HL-60/S4 (cell line): Measurements from ENCODE around the gene RORB.

Experiments
- in situ Hi-C: fragments of 300-500 bp; cut with MboI; formaldehyde crosslinking; loops from 2 replicates; pipeline ENCODE4 v1.14.3; 2022; ENCODE audit warnings: low sequenced_read_pairs

The RORB gene

GRCh38 chr9:74496819-74497747 lies at the start of gene RORB:
TSS of gene RORB (plus strand) at chr9:74497335. CDS start at chr9:74497977, 642 bp downstream.
- in situ Hi-C loops: no loop called here

- in situ Hi-C loops: no loop called here
Measured at GRCh38 chr9:74447451-74448193, 49.5 kb upstream of the RORB start.

- in situ Hi-C loops: no loop called here
Measured at GRCh38 chr9:74449060-74449459, 48.1 kb upstream of the RORB start.

- in situ Hi-C loops: no loop called here
Measured at GRCh38 chr9:74458832-74459231, 38.3 kb upstream of the RORB start.

GRCh38 chr9:74463825-74464224 lies 33.3 kb upstream of the RORB start:
- in situ Hi-C loops: no loop called here

GRCh38 chr9:74478606-74479005 lies 18.5 kb upstream of the RORB start:
- in situ Hi-C loops: no loop called here

- in situ Hi-C loops: no loop called here
Measured at GRCh38 chr9:74479711-74480110, 17.4 kb upstream of the RORB start.

- in situ Hi-C loops: no loop called here
Measured at GRCh38 chr9:74487395-74487794, 9.7 kb upstream of the RORB start.

- in situ Hi-C loops: no loop called here
Measured at GRCh38 chr9:74493512-74493911, 3.6 kb upstream of the RORB start.

GRCh38 chr9:74494490-74494889 lies 2.6 kb upstream of the RORB start:
- in situ Hi-C loops: no loop called here

GRCh38 chr9:74496406-74496805 lies 729 bp upstream of the RORB start:
- in situ Hi-C loops: no loop called here

GRCh38 chr9:74497748-74498620 lies 849 bp downstream of the RORB start:
- in situ Hi-C loops: no loop called here

- in situ Hi-C loops: no loop called here
Measured at GRCh38 chr9:74498621-74499095, 1.5 kb downstream of the RORB start.

- in situ Hi-C loops: no loop called here
Measured at GRCh38 chr9:74499111-74499601, 2.0 kb downstream of the RORB start.

GRCh38 chr9:74499770-74500583 lies 2.8 kb downstream of the RORB start:
- in situ Hi-C loops: no loop called here

GRCh38 chr9:74500584-74500924 lies 3.4 kb downstream of the RORB start:
- in situ Hi-C loops: no loop called here

GRCh38 chr9:74501570-74501969 lies 4.4 kb downstream of the RORB start:
- in situ Hi-C loops: no loop called here

- in situ Hi-C loops: no loop called here
Measured at GRCh38 chr9:74503219-74503618, 6.1 kb downstream of the RORB start.

GRCh38 chr9:74503666-74504065 lies 6.5 kb downstream of the RORB start:
- in situ Hi-C loops: no loop called here

GRCh38 chr9:74511333-74511732 lies 14.2 kb downstream of the RORB start:
- in situ Hi-C loops: no loop called here
